ENCODE measurements around the gene PTCD2.

PTCD2 gene

GRCh38 chr5:72283358-72283757 is 36.8 kb upstream of the PTCD2 start:
- H4K20me1 ChIP-seq (ENCODE audit: control insufficient read depth, insufficient read depth, low read depth, low read length): no peaks in the 10 kb centered on the region

GRCh38 chr5:72284559-72285423 is 35.4 kb upstream of the PTCD2 start:
- H3K9me3 ChIP-seq (ENCODE audit: control insufficient read depth, insufficient read depth, low read length): no peaks in the 10 kb centered on the region
- H3K27me3 ChIP-seq (ENCODE audit: control insufficient read depth, low read length): no peaks in the 10 kb centered on the region
- H3F3A ChIP-seq (ENCODE audit: control insufficient read depth, insufficient read depth): peaks cover 6% of the 10 kb centered on the region
- H3K79me2 ChIP-seq (ENCODE audit: control insufficient read depth, low read length): peaks cover 47% of the 10 kb centered on the region
- H4K20me1 ChIP-seq (ENCODE audit: control insufficient read depth, insufficient read depth, low read depth, low read length): no peaks in the 10 kb centered on the region
- H3K9me2 ChIP-seq (replicated peaks; ENCODE audit: control insufficient read depth, low read length): no peaks in the 10 kb centered on the region
- peak overlapping the region; percentile 73 for H3K27ac ChIP-seq (ENCODE audit: low read depth, low read length)
- peak overlapping the region; percentile 70 for H3K4me2 ChIP-seq (ENCODE audit: low read length)
- TF ChIP-seq EZH2phosphoT487 (IDR thresholded peaks at IDR 0.05; ENCODE audit: borderline replicate concordance, low read length) (no peak), CTCF (IDR thresholded peaks at IDR 0.05; ENCODE audit: low read depth, low read length, poor library complexity, severe bottlenecking) (no peak)
- peaks cover 87% of the 10 kb centered on the region for H3K36me3 ChIP-seq (ENCODE audit: control insufficient read depth, low read length)
- peaks cover 67% of the 10 kb centered on the region for H3K4me1 ChIP-seq (ENCODE audit: control insufficient read depth, low read length)
- H3K4me3 ChIP-seq (ENCODE audit: low read length): peak overlapping the region; percentile 50

More at GRCh38 chr5:72283358-72283757, 36.8 kb upstream of the PTCD2 start:
- Histone ChIP-seq H3K27ac (ENCODE audit: low read depth, low read length) (no peak overlapping the region), H3K27me3 (ENCODE audit: control insufficient read depth, low read length) (no peaks in the 10 kb centered on the region), H3K36me3 (ENCODE audit: control insufficient read depth, low read length) (peaks cover 87% of the 10 kb centered on the region), H3K4me3 (ENCODE audit: low read length) (no peak overlapping the region), H3K4me2 (ENCODE audit: low read length) (no peak overlapping the region), H3F3A (ENCODE audit: control insufficient read depth, insufficient read depth) (peaks cover 6% of the 10 kb centered on the region), H3K79me2 (ENCODE audit: control insufficient read depth, low read length) (peaks cover 41% of the 10 kb centered on the region), H3K9me2 (replicated peaks; ENCODE audit: control insufficient read depth, low read length) (no peaks in the 10 kb centered on the region), H3K4me1 (ENCODE audit: control insufficient read depth, low read length) (peaks cover 54% of the 10 kb centered on the region), H3K9me3 (ENCODE audit: control insufficient read depth, insufficient read depth, low read length) (no peaks in the 10 kb centered on the region)
- TF ChIP-seq CTCF (IDR thresholded peaks at IDR 0.05; ENCODE audit: low read depth, low read length, poor library complexity, severe bottlenecking) (no peak), EZH2phosphoT487 (IDR thresholded peaks at IDR 0.05; ENCODE audit: borderline replicate concordance, low read length) (no peak)

GRCh38 chr5:72285424-72285821 is 34.8 kb upstream of the PTCD2 start:
- no peaks in the 10 kb centered on the region for H3K9me2 ChIP-seq (replicated peaks; ENCODE audit: control insufficient read depth, low read length)
- no peaks in the 10 kb centered on the region for H3K27me3 ChIP-seq (ENCODE audit: control insufficient read depth, low read length)
- peaks cover 9% of the 10 kb centered on the region for H3F3A ChIP-seq (ENCODE audit: control insufficient read depth, insufficient read depth)
- peaks cover 73% of the 10 kb centered on the region for H3K4me1 ChIP-seq (ENCODE audit: control insufficient read depth, low read length)
- H3K4me3 ChIP-seq (ENCODE audit: low read length): peak overlapping the region; percentile 50
- H3K79me2 ChIP-seq (ENCODE audit: control insufficient read depth, low read length): peaks cover 52% of the 10 kb centered on the region
- TF ChIP-seq CTCF (IDR thresholded peaks at IDR 0.05; ENCODE audit: low read depth, low read length, poor library complexity, severe bottlenecking) (no peak), EZH2phosphoT487 (IDR thresholded peaks at IDR 0.05; ENCODE audit: borderline replicate concordance, low read length) (no peak)
- peak overlapping the region; percentile 73 for H3K27ac ChIP-seq (ENCODE audit: low read depth, low read length)
- peaks cover 89% of the 10 kb centered on the region for H3K36me3 ChIP-seq (ENCODE audit: control insufficient read depth, low read length)
- no peaks in the 10 kb centered on the region for H4K20me1 ChIP-seq (ENCODE audit: control insufficient read depth, insufficient read depth, low read depth, low read length)
- H3K9me3 ChIP-seq (ENCODE audit: control insufficient read depth, insufficient read depth, low read length): no peaks in the 10 kb centered on the region
- H3K4me2 ChIP-seq (ENCODE audit: low read length): peak overlapping the region; percentile 70

All from DOHH2 (cell line).